Measurements from ENCODE around the gene SLC35F2. TPM values are rescaled to one million over a fixed set of nuclear protein-coding genes. Genes with fewer than 3 reads are reported as not detected.

SLC35F2 gene
- total RNA-seq, 2 experiments from 2014 or later = 9.8 to 26.2 TPM

GRCh38 chr11:107792049-107792443 lies 66.5 kb downstream of the SLC35F2 start:
- no peak for ATAC-seq
- Mint-ChIP-seq H3K4me1 (peaks cover 21% of the 10 kb centered on the region), H3K9me3 (ENCODE audit: low read depth) (no peaks in the 10 kb centered on the region), H3K27me3 (no peaks in the 10 kb centered on the region), H3K4me3 (no peak overlapping the region), H3K27ac (no peak overlapping the region), H3K36me3 (peaks cover 40% of the 10 kb centered on the region)
- CTCF ChIA-PET = interaction anchor here (1.0 kb wide), 1 partner anchor 21 kb away, joined by 3 read pairs; no protein-coding TSS in a partner anchor
- no peak for DNase-seq

- CTCF ChIA-PET = interaction anchor here (0.8 to 1.0 kb wide), 2 partner anchors 21 to 243 kb away, joined by 3 to 4 read pairs; no protein-coding TSS in a partner anchor
- no peak for ATAC-seq
- H3K36me3 Mint-ChIP-seq = peaks cover 36% of the 10 kb centered on the region
- H3K9me3 Mint-ChIP-seq (ENCODE audit: low read depth) = no peaks in the 10 kb centered on the region
- H3K4me1 Mint-ChIP-seq = peaks cover 21% of the 10 kb centered on the region
- H3K27ac Mint-ChIP-seq = no peak overlapping the region
- H3K4me3 Mint-ChIP-seq = no peak overlapping the region
- H3K27me3 Mint-ChIP-seq = no peaks in the 10 kb centered on the region
- no peak for DNase-seq
Measured at GRCh38 chr11:107791343-107792048, 67.1 kb downstream of the SLC35F2 start.

GRCh38 chr11:107789767-107790166 lies 68.8 kb downstream of the SLC35F2 start:
- H3K4me1 Mint-ChIP-seq = peaks cover 27% of the 10 kb centered on the region
- H3K36me3 Mint-ChIP-seq = peaks cover 22% of the 10 kb centered on the region
- CTCF ChIA-PET = interaction anchor here (1.5 to 1.7 kb wide), 2 partner anchors 9 to 19 kb away, joined by 4 read pairs; no protein-coding TSS in a partner anchor
- H3K27ac Mint-ChIP-seq = no peak overlapping the region
- H3K9me3 Mint-ChIP-seq (ENCODE audit: low read depth) = no peaks in the 10 kb centered on the region
- no peak for DNase-seq
- no peak overlapping the region for H3K4me3 Mint-ChIP-seq
- ATAC-seq = no peak
- H3K27me3 Mint-ChIP-seq = no peaks in the 10 kb centered on the region

- Mint-ChIP-seq H3K27ac (no peak overlapping the region), H3K9me3 (ENCODE audit: low read depth) (no peaks in the 10 kb centered on the region), H3K36me3 (peaks cover 7% of the 10 kb centered on the region), H3K4me3 (no peak overlapping the region), H3K27me3 (no peaks in the 10 kb centered on the region), H3K4me1 (peaks cover 27% of the 10 kb centered on the region)
- no peak for DNase-seq
- ATAC-seq = no peak
- CTCF ChIA-PET = no interaction called here
Measured at GRCh38 chr11:107787733-107788132, 70.9 kb downstream of the SLC35F2 start.

GRCh38 chr11:107785401-107785800 lies 73.2 kb downstream of the SLC35F2 start:
- CTCF ChIA-PET = interaction anchor here (1.4 kb wide), 2 partner anchors 17 to 132 kb away, joined by 4 read pairs; no protein-coding TSS in a partner anchor
- Mint-ChIP-seq H3K4me3 (no peak overlapping the region), H3K27ac (no peak overlapping the region), H3K27me3 (peaks cover 4% of the 10 kb centered on the region), H3K36me3 (peaks cover 4% of the 10 kb centered on the region), H3K9me3 (ENCODE audit: low read depth) (no peaks in the 10 kb centered on the region), H3K4me1 (peaks cover 12% of the 10 kb centered on the region)
- no peak for ATAC-seq
- no peak for DNase-seq

- no peak for DNase-seq
- Mint-ChIP-seq H3K36me3 (no peaks in the 10 kb centered on the region), H3K27me3 (peaks cover 13% of the 10 kb centered on the region), H3K4me3 (no peak overlapping the region), H3K27ac (no peak overlapping the region), H3K9me3 (ENCODE audit: low read depth) (no peaks in the 10 kb centered on the region), H3K4me1 (peaks cover 6% of the 10 kb centered on the region)
- CTCF ChIA-PET = interaction anchor here (1.8 kb wide), 1 partner anchor 12 kb away, joined by 5 read pairs; no protein-coding TSS in a partner anchor
- ATAC-seq = no peak
Measured at GRCh38 chr11:107783121-107783520, 75.5 kb downstream of the SLC35F2 start.

- Mint-ChIP-seq H3K27me3 (peaks cover 13% of the 10 kb centered on the region), H3K4me1 (peaks cover 6% of the 10 kb centered on the region), H3K27ac (no peak overlapping the region), H3K9me3 (ENCODE audit: low read depth) (no peaks in the 10 kb centered on the region), H3K36me3 (no peaks in the 10 kb centered on the region), H3K4me3 (no peak overlapping the region)
- DNase-seq (no peak), ATAC-seq (no peak)
- CTCF ChIA-PET = no interaction called here
Measured at GRCh38 chr11:107780775-107781174, 77.8 kb downstream of the SLC35F2 start.

GRCh38 chr11:107780136-107780535 lies 78.5 kb downstream of the SLC35F2 start:
- Mint-ChIP-seq H3K9me3 (ENCODE audit: low read depth) (no peaks in the 10 kb centered on the region), H3K27ac (no peak overlapping the region), H3K36me3 (no peaks in the 10 kb centered on the region), H3K4me3 (no peak overlapping the region), H3K4me1 (peaks cover under 1% of the 10 kb centered on the region), H3K27me3 (peaks cover 13% of the 10 kb centered on the region)
- CTCF ChIA-PET = no interaction called here
- ATAC-seq (no peak), DNase-seq (no peak)

- Mint-ChIP-seq H3K4me3 (no peak overlapping the region), H3K27me3 (peaks cover 13% of the 10 kb centered on the region), H3K36me3 (no peaks in the 10 kb centered on the region), H3K4me1 (no peaks in the 10 kb centered on the region), H3K9me3 (ENCODE audit: low read depth) (no peaks in the 10 kb centered on the region), H3K27ac (no peak overlapping the region)
- no peak for DNase-seq
- CTCF ChIA-PET = no interaction called here
- no peak for ATAC-seq
Measured at GRCh38 chr11:107778839-107779517, 79.6 kb downstream of the SLC35F2 start.

- Mint-ChIP-seq H3K27me3 (peaks cover 18% of the 10 kb centered on the region), H3K4me1 (no peaks in the 10 kb centered on the region)
Measured at GRCh38 chr11:107777110-107777509, 81.5 kb downstream of the SLC35F2 start.

GRCh38 chr11:107776062-107776461 lies 82.5 kb downstream of the SLC35F2 start:
- H3K36me3 Mint-ChIP-seq = no peaks in the 10 kb centered on the region
- peaks cover 18% of the 10 kb centered on the region for H3K27me3 Mint-ChIP-seq
- H3K4me3 Mint-ChIP-seq = no peak overlapping the region
- CTCF ChIA-PET = no interaction called here
- H3K27ac Mint-ChIP-seq = no peak overlapping the region
- DNase-seq (no peak), ATAC-seq (no peak)
- no peaks in the 10 kb centered on the region for H3K4me1 Mint-ChIP-seq
- H3K9me3 Mint-ChIP-seq (ENCODE audit: low read depth) = no peaks in the 10 kb centered on the region

More at GRCh38 chr11:107777110-107777509, 81.5 kb downstream of the SLC35F2 start:
- Mint-ChIP-seq H3K27ac (no peak overlapping the region), H3K9me3 (ENCODE audit: low read depth) (no peaks in the 10 kb centered on the region), H3K4me3 (no peak overlapping the region), H3K36me3 (no peaks in the 10 kb centered on the region)
- CTCF ChIA-PET = no interaction called here
- DNase-seq (no peak), ATAC-seq (no peak)

GRCh38 chr11:107770551-107770951 lies 88.0 kb downstream of the SLC35F2 start:
- ATAC-seq (no peak), DNase-seq (no peak)
- Mint-ChIP-seq H3K36me3 (no peaks in the 10 kb centered on the region), H3K27me3 (peaks cover 12% of the 10 kb centered on the region), H3K27ac (no peak overlapping the region), H3K4me1 (peaks cover 15% of the 10 kb centered on the region), H3K4me3 (no peak overlapping the region), H3K9me3 (ENCODE audit: low read depth) (no peaks in the 10 kb centered on the region)
- CTCF ChIA-PET = interaction anchor here (0.6 to 1.9 kb wide), 15 partner anchors 8 to 207 kb away, joined by 3 to 14 read pairs (median 4); no protein-coding TSS in a partner anchor

- no peak for ATAC-seq
- CTCF ChIA-PET = interaction anchor here (1.7 kb wide), 1 partner anchor 80 kb away, joined by 5 read pairs; no protein-coding TSS in a partner anchor
- peaks cover 25% of the 10 kb centered on the region for H3K27me3 Mint-ChIP-seq
Measured at GRCh38 chr11:107769189-107769588, 89.4 kb downstream of the SLC35F2 start.

More at GRCh38 chr11:107769189-107769588, 89.4 kb downstream of the SLC35F2 start:
- peaks cover 15% of the 10 kb centered on the region for H3K4me1 Mint-ChIP-seq
- H3K4me3 Mint-ChIP-seq = no peak overlapping the region
- no peaks in the 10 kb centered on the region for H3K36me3 Mint-ChIP-seq
- no peak overlapping the region for H3K27ac Mint-ChIP-seq
- no peaks in the 10 kb centered on the region for H3K9me3 Mint-ChIP-seq (ENCODE audit: low read depth)
- no peak for DNase-seq
